ENCODE measurements around the gene RFX8.

Gene RFX8

GRCh38 chr2:101502095-101502494, 27.2 kb upstream of the RFX8 start:
- TF ChIP-seq CTCF (IDR thresholded peaks at IDR 0.05; ENCODE audit: low read depth, low read length, poor library complexity, severe bottlenecking) (no peak), EZH2phosphoT487 (IDR thresholded peaks at IDR 0.05; ENCODE audit: borderline replicate concordance, low read length) (no peak)
- Histone ChIP-seq H3K36me3 (ENCODE audit: control insufficient read depth, low read length) (no peaks in the 10 kb centered on the region), H3K27ac (ENCODE audit: low read depth, low read length) (no peak overlapping the region), H3K4me2 (ENCODE audit: low read length) (no peak overlapping the region), H3K9me2 (replicated peaks; ENCODE audit: control insufficient read depth, low read length) (no peaks in the 10 kb centered on the region), H3K27me3 (ENCODE audit: control insufficient read depth, low read length) (no peaks in the 10 kb centered on the region), H3K4me3 (ENCODE audit: low read length) (no peak overlapping the region), H3K4me1 (ENCODE audit: control insufficient read depth, low read length) (no peaks in the 10 kb centered on the region), H3K79me2 (ENCODE audit: control insufficient read depth, low read length) (no peaks in the 10 kb centered on the region), H3F3A (ENCODE audit: control insufficient read depth, insufficient read depth) (no peaks in the 10 kb centered on the region), H4K20me1 (ENCODE audit: control insufficient read depth, insufficient read depth, low read depth, low read length) (no peaks in the 10 kb centered on the region), H3K9me3 (ENCODE audit: control insufficient read depth, insufficient read depth, low read length) (no peaks in the 10 kb centered on the region)

GRCh38 chr2:101501443-101501842, 26.5 kb upstream of the RFX8 start:
- Histone ChIP-seq H3K27me3 (ENCODE audit: control insufficient read depth, low read length) (no peaks in the 10 kb centered on the region), H3K4me3 (ENCODE audit: low read length) (no peak overlapping the region), H3F3A (ENCODE audit: control insufficient read depth, insufficient read depth) (no peaks in the 10 kb centered on the region), H3K4me2 (ENCODE audit: low read length) (no peak overlapping the region), H3K27ac (ENCODE audit: low read depth, low read length) (no peak overlapping the region), H3K9me2 (replicated peaks; ENCODE audit: control insufficient read depth, low read length) (no peaks in the 10 kb centered on the region), H3K4me1 (ENCODE audit: control insufficient read depth, low read length) (no peaks in the 10 kb centered on the region), H4K20me1 (ENCODE audit: control insufficient read depth, insufficient read depth, low read depth, low read length) (no peaks in the 10 kb centered on the region), H3K79me2 (ENCODE audit: control insufficient read depth, low read length) (no peaks in the 10 kb centered on the region), H3K9me3 (ENCODE audit: control insufficient read depth, insufficient read depth, low read length) (no peaks in the 10 kb centered on the region), H3K36me3 (ENCODE audit: control insufficient read depth, low read length) (no peaks in the 10 kb centered on the region)
- TF ChIP-seq EZH2phosphoT487 (IDR thresholded peaks at IDR 0.05; ENCODE audit: borderline replicate concordance, low read length) (no peak), CTCF (IDR thresholded peaks at IDR 0.05; ENCODE audit: low read depth, low read length, poor library complexity, severe bottlenecking) (no peak)

GRCh38 chr2:101500860-101501259, 25.9 kb upstream of the RFX8 start:
- H3K4me3 ChIP-seq (ENCODE audit: low read length): no peak overlapping the region
- no peaks in the 10 kb centered on the region for H4K20me1 ChIP-seq (ENCODE audit: control insufficient read depth, insufficient read depth, low read depth, low read length)
- H3K27me3 ChIP-seq (ENCODE audit: control insufficient read depth, low read length): no peaks in the 10 kb centered on the region
- no peaks in the 10 kb centered on the region for H3F3A ChIP-seq (ENCODE audit: control insufficient read depth, insufficient read depth)
- no peak overlapping the region for H3K27ac ChIP-seq (ENCODE audit: low read depth, low read length)
- no peaks in the 10 kb centered on the region for H3K4me1 ChIP-seq (ENCODE audit: control insufficient read depth, low read length)
- TF ChIP-seq EZH2phosphoT487 (IDR thresholded peaks at IDR 0.05; ENCODE audit: borderline replicate concordance, low read length) (no peak), CTCF (IDR thresholded peaks at IDR 0.05; ENCODE audit: low read depth, low read length, poor library complexity, severe bottlenecking) (no peak)
- no peak overlapping the region for H3K4me2 ChIP-seq (ENCODE audit: low read length)
- H3K9me2 ChIP-seq (replicated peaks; ENCODE audit: control insufficient read depth, low read length): no peaks in the 10 kb centered on the region
- H3K79me2 ChIP-seq (ENCODE audit: control insufficient read depth, low read length): no peaks in the 10 kb centered on the region
- no peaks in the 10 kb centered on the region for H3K36me3 ChIP-seq (ENCODE audit: control insufficient read depth, low read length)
- H3K9me3 ChIP-seq (ENCODE audit: control insufficient read depth, insufficient read depth, low read length): no peaks in the 10 kb centered on the region

GRCh38 chr2:101500180-101500579, 25.3 kb upstream of the RFX8 start:
- H3K9me3 ChIP-seq (ENCODE audit: control insufficient read depth, insufficient read depth, low read length): no peaks in the 10 kb centered on the region
- no peaks in the 10 kb centered on the region for H3K9me2 ChIP-seq (replicated peaks; ENCODE audit: control insufficient read depth, low read length)
- TF ChIP-seq EZH2phosphoT487 (IDR thresholded peaks at IDR 0.05; ENCODE audit: borderline replicate concordance, low read length): no peak
- TF ChIP-seq CTCF (IDR thresholded peaks at IDR 0.05; ENCODE audit: low read depth, low read length, poor library complexity, severe bottlenecking): no peak
- H3K27me3 ChIP-seq (ENCODE audit: control insufficient read depth, low read length): no peaks in the 10 kb centered on the region
- H3K4me2 ChIP-seq (ENCODE audit: low read length): no peak overlapping the region
- H3K4me1 ChIP-seq (ENCODE audit: control insufficient read depth, low read length): no peaks in the 10 kb centered on the region
- no peaks in the 10 kb centered on the region for H3K36me3 ChIP-seq (ENCODE audit: control insufficient read depth, low read length)
- no peak overlapping the region for H3K27ac ChIP-seq (ENCODE audit: low read depth, low read length)
- H3K79me2 ChIP-seq (ENCODE audit: control insufficient read depth, low read length): no peaks in the 10 kb centered on the region
- H4K20me1 ChIP-seq (ENCODE audit: control insufficient read depth, insufficient read depth, low read depth, low read length): no peaks in the 10 kb centered on the region
- H3F3A ChIP-seq (ENCODE audit: control insufficient read depth, insufficient read depth): no peaks in the 10 kb centered on the region
- H3K4me3 ChIP-seq (ENCODE audit: low read length): no peak overlapping the region

Data from DOHH2 (cell line).